GM21528 (cell line): ENCODE results near the gene ACTL6A.

Experiments
- ATAC-seq: cut with Tn5 transposase; IDR thresholded peaks from one replicate; pipeline ENCODE4 v1.9.1; 2021; ENCODE audit warnings: mild to moderate bottlenecking, moderate library complexity; ENCODE audit not compliant: unreplicated experiment, low FRiP score

ACTL6A gene

GRCh38 chr3:179589143-179589542, 26.4 kb downstream of the ACTL6A start:
- ATAC-seq: no peak

GRCh38 chr3:179590669-179591068, 27.9 kb downstream of the ACTL6A start:
- ATAC-seq: no peak

GRCh38 chr3:179591313-179591712, 28.6 kb downstream of the ACTL6A start:
- ATAC-seq: no peak

GRCh38 chr3:179599531-179599930, 36.8 kb downstream of the ACTL6A start:
- no peak for ATAC-seq

- no peak for ATAC-seq
Observed at GRCh38 chr3:179603321-179603720, 40.6 kb downstream of the ACTL6A start.

GRCh38 chr3:179603831-179604230, 41.1 kb downstream of the ACTL6A start:
- no peak for ATAC-seq

GRCh38 chr3:179604321-179605078, 41.8 kb downstream of the ACTL6A start, which contains the start of the genes MRPL47 and NDUFB5:
Gene MRPL47, minus strand, starts transcription at chr3:179604638. Its CDS starts 14 bp downstream, at chr3:179604624.
Gene NDUFB5, plus strand, starts transcription at chr3:179604794. Its CDS starts 22 bp downstream, at chr3:179604816.
- peak; percentile 96 for ATAC-seq

GRCh38 chr3:179606534-179607085, 43.9 kb downstream of the ACTL6A start:
- ATAC-seq: peak; percentile 24

GRCh38 chr3:179608931-179609720, 46.4 kb downstream of the ACTL6A start:
- ATAC-seq: peak; percentile 53

GRCh38 chr3:179610066-179610465, 47.3 kb downstream of the ACTL6A start:
- no peak for ATAC-seq

- ATAC-seq: no peak
Observed at GRCh38 chr3:179613807-179614206, 51.1 kb downstream of the ACTL6A start.

GRCh38 chr3:179615458-179616173, 52.9 kb downstream of the ACTL6A start:
- ATAC-seq: no peak

- no peak for ATAC-seq
Observed at GRCh38 chr3:179622023-179622422, 59.3 kb downstream of the ACTL6A start.

- ATAC-seq: no peak
Observed at GRCh38 chr3:179624451-179624850, 61.7 kb downstream of the ACTL6A start.

GRCh38 chr3:179630753-179631451, 68.2 kb downstream of the ACTL6A start:
- no peak for ATAC-seq
